ENCODE measurements around the gene GPR27.
A peak's percentile ranks its signal among the peaks of the same experiment; 100 is the strongest.

Gene GPR27

DNA sequence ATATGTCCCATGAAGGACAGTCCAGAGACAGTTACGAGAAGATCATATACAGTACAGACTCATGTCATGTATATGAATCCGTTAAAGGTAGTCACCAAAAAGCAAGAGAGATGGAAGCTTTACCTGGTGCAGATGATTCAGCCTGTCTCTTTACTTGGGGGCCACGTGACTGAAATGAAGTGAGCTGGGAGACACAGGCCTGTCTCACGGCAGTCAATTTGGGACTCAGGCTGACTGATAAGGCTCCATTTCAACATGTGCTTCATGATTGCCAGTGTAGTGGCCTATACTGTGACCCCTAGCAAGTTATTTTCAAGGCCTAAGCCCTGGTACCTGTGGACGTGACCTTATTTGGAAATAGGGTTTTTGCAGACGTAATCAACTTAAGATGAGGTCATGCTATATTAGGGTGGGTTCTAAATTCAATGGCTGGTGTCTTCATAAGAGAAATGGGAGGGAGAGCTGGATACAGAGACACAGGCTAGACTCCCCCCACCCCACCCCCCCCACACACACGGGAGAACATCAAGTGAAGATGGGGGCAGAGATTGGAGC lies 34.3 kb downstream of the GPR27 start:
- DNase-seq = no peak

DNA sequence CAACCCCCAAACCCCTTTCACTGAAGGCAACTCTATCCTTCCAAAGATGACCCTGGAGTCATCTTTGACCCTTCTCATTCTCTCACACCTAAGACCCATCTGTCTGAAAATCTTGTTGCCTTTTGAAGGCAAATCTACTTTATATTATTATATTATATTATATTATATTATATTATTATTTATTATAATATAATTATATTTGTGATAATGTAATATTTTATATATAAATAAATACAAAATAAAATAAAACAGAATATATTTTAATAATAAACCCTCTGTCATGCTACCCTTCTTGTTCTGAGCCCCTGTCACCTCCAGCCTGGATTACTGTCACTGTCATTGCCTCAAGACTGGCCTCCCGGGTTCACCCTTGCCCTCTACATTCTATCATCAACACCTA lies 36.3 kb downstream of the GPR27 start:
- DNase-seq = no peak

DNA sequence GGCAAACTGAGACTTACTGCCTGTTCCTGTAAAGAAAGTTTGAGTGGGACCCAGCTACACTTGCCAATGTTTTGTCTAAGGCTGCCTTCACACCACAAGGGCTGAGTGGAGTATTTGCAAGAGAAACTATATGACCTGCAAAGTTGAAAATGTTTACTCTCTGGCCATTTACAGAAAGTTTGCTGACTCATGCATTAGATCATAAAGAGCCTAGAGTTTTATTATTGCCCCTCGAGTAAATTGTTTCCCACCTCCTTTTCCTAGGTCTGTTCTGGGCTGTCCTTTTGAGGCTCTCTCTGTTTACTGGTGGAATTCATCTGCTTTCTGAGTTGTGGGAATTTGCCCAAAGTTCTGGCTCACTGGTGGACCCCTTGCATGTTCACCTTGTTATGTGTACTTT lies 38.0 kb downstream of the GPR27 start:
- DNase-seq = no peak

DNA sequence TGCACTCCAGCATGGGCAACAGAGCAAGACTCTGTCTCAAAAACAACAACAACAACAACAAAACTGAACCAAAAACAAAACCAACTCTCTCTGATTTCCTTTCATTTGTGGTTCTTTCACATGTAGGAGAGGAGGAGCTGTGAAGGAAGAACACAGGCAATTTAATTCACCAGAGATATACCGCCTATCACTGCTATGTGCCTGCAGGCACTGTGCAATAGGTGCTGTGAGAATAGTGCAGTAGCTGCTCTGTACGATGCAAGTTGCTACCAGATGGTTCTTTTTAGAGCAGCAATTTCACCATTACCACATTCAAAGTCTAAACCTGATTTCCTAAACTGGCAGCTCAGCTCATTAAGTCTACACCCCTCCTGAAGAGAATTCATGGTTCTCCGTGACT lies 42.6 kb downstream of the GPR27 start:
- no peak for DNase-seq

DNA sequence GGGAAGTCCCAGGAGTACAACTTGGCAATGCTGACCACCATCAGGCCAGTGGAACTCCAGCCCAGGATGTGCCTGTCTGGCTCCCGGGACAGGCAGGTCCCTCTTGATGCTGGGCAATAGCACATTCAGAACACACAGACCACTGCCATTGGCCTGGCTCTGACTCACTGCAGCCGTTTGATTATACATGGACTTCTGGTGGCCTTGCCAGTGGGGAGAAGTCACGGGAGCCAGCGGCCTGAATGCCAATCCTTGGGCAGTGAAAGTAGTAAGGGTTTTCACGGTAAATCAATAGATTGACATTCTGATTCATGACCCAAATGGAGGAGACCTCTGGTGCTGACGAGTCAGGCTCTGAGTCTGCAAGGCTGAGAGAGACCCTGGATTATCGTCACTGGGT lies 43.8 kb downstream of the GPR27 start:
- DNase-seq = no peak

DNA sequence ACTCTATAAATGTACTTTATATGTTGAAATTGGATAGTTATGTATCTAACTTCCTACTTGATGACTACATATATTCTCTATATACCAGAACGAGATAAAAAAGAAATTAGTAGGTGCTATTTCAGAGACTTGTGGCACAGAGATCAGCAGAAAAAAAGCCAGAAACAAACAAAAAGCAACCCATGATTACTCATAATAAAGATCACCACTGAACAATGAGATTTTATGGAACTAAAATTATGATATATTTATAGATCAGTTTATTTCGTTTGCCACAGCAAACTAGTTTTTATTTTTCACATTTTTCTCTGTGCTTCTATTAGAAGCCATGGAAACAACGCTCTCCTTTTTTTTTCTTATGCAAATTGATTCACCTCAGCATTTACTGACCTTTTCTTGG lies 46.4 kb downstream of the GPR27 start:
- DNase-seq = no peak

DNA sequence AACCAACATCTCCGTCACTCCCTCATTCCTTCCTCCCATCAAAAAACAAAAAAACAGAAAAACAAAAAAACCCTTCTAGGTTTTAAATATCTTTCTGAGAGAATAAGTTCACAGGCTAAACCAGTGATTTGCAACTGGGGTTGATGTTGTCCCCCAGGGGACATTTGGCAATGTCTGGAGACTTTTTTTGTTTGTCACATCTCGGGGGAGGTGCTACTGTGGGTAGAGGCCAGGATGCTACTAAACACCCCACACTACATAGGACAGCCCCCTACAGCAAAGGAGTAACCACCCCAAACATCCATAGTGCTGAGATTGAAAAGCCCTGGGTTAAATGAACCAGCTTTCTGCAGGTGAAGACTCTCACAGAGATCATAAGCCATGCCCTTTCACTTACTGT lies 48.3 kb downstream of the GPR27 start:
- DNase-seq = no peak

DNA sequence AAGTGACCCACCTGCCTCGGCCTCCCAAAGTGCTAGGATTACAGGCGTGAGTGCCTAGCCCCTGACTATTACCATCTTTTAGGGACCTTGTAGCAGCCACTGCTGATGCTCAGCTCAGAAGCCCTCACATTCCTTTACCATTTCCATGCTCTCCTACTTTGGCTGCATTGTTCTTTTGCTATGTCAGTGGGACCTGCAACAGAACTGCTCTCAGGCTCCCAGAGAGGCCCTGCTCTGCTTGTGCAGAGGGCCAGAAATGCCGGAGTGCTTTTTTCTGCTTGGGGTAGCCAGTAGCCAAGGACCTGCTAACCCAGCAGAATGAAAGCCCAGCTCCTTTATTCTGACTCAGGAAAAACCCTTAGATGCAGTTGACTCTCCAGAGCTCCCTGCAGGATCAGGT lies 49.6 kb downstream of the GPR27 start:
- DNase-seq = no peak

DNA sequence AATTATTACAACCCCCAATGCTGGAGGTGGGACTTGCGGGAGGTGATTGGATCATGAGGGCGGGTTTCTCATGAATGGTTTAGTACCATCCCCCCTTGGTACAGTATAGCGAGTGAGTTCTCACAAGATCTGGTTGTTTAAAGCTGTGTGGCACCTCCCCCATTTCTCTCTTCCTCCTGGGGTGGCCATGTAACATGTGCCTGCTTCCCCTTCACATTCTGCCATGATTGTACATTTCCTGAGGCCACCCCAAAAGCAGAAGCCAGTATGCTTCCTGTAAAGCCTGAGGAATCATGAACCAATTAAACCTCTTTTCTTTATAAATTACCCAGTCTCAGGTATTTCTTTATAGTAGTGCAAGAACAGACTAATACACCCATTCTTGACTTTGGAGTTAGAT lies 51.5 kb downstream of the GPR27 start:
- DNase-seq = peak; percentile 68

DNA sequence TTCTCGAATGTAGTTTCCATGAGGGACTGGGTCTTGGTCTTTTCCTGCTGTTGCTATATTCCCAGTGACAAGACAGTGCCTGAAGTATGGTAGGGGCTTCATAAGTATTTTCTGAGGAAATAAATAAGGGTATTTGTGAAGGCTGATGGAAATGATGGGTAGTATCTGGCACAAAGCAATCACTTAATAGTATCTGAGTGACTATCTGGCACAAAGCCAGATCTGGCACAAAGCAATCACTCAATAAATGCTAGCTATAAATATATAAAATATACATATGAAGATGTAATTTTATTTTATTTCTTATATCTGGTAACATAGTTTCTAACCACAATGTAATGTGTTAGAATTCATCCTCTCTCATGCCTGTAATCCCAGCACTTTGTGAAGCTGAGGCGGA lies 52.0 kb downstream of the GPR27 start:
- DNase-seq = no peak
